ENCODE data around the gene ALOXE3.
A peak's percentile ranks its signal among the peaks of the same experiment; 100 is the strongest.

The ALOXE3 gene

GRCh38 chr17:8123695-8124349 is 5.5 kb upstream of the ALOXE3 start, which contains the start of gene HES7:
HES7 (minus strand) TSS chr17:8124106; CDS start chr17:8124084, 22 bp downstream.
- Histone ChIP-seq H3K27ac (peak within 1 kb of the TSS in 1 of 2 donors; percentile 76), H3K4me3 (peak within 1 kb of the TSS; percentile 92)
- no peak for DNase-seq (ENCODE audit: low spot score)
- no peak for TF ChIP-seq CTCF (IDR thresholded peaks at IDR 0.05)

- Histone ChIP-seq H3K4me3 (peak overlapping the region; percentile 92), H3K27ac (peak overlapping the region in 1 of 2 donors; percentile 76)
- TF ChIP-seq CTCF (IDR thresholded peaks at IDR 0.05), result no peak
- peak; percentile 79 for DNase-seq (ENCODE audit: low spot score)
Observed at GRCh38 chr17:8122924-8123694, 4.8 kb upstream of the ALOXE3 start.

DNA sequence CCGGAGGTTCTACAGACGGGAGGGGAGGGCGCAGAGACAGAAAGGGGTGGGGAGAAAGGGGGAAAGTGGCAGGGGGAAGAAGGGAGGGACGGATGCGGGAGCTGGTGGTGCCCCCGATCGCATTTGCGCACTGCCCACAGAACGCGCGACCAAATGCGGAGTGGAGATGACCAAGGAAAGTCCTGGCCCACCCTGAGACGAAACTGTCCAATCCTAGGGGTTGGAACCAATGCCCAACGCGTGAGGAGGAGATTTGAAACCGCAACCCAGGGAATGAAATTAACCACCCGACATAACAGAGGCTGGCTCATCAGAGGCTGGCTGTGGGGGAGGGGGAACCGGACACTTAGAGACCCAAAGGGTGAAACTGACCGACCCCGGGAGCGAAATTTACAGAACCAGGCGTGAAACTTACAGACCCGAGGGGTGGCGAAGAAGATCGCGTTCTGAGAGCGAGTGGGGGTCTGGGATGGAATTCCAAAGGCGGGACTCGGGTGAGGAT is 4.2 kb upstream of the ALOXE3 start:
- Histone ChIP-seq H3K27ac (peak overlapping the region; percentile 37 to 76), H3K4me3 (peak overlapping the region; percentile 92)
- no peak for DNase-seq (ENCODE audit: low spot score)
- TF ChIP-seq CTCF (IDR thresholded peaks at IDR 0.05), result no peak

DNA sequence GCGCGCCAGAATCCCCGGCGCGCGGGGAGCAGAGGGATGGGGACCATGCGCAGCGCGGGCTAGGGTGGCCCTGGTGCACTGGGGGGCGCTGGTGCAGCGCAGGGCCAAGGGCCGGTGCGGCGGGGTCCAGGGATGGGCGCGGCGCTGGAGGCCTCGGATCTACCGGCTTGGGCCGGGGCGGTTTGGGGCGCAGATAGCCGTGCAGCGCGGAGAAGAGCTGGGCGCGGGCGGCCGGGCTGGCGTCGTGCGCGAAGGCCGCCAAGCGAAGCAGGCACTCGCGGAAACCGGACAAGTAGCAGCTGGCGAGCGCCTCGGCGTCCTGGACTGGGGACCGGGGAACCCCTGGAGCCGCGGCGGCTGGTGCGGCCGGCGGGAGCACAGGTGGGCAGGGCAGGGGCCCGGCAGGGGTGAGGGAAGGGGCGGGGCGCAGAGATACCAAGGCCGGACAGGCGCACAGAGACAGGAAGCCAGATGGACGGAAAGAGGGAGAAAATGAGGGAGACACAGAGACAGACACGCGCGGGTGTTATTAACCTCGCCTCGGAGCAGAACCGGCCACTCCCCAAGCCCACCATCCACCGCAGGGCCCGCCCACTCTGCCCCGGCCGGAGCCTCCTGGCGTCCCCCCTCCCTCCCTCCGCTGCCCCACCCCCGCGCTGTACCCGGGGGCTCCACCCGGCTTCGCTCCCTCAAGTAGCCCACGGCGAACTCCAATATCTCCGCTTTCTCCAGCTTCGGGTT is 3.5 kb upstream of the ALOXE3 start:
- peak; percentile 27 for TF ChIP-seq CTCF (IDR thresholded peaks at IDR 0.05)
- Histone ChIP-seq H3K27ac (peak overlapping the region; percentile 37 to 76), H3K4me3 (peak overlapping the region; percentile 92)
- peak; percentile 80 for DNase-seq (ENCODE audit: low spot score)

DNA sequence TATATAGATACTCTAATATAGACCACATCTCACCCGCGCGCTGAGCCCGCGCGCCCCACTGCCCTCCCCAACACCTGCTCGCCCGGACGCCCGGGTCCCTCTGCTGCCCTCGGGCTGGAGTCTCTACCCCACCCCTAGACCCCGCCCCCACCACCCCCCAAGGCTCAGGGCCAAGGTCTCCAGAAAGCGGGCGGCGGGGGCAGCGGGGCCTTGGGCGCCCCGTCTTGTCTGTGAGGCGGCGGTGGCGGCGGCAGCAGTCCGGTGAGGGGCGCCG is 3.0 kb upstream of the ALOXE3 start:
- DNase-seq (ENCODE audit: low spot score), result no peak
- TF ChIP-seq CTCF (IDR thresholded peaks at IDR 0.05), result no peak
- Histone ChIP-seq H3K4me3 (peak overlapping the region; percentile 92), H3K27ac (peak overlapping the region in 1 of 2 donors; percentile 76)

DNA sequence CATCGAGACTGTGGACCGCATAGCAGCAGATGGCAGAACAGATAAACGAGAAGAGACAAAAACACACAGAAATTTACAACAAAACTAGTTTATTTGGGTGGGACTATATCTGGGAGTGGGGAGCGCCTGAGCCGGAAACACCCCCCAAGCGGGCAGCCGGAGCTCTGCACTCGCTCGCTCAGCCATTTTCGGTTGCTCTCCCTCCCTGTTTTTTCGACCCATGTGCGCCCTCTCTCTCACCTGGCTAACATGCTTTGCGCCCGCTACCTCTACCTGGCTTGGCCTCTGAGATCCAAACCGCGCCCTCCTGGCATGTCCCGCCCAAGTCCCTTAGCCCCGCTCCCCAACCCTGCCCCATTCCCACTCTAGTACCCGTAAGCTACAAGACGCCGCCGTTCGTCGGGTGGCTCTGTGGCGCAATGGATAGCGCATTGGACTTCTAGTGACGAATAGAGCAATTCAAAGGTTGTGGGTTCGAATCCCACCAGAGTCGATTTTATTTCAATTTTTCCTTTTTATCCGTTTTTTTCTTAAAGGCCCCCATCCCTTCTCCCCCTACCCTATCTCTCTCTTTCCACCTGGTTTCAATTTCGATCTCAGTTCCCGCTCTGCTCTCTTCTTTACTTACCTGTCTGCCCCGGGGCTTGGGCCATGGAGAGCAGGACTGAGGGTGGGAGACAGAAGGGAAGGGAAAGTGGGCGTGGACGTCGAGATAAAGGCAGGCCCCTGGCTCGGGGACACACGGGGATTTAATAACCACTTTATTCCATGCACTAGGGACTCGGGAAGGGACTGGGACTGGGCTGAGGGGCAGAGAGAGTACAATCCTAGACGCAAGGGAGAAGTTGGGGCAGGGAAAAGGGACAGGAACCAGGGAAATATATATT is 2.4 kb upstream of the ALOXE3 start:
- DNase-seq (ENCODE audit: low spot score), result peak; percentile 82
- Histone ChIP-seq H3K4me3 (peak overlapping the region; percentile 92), H3K27ac (peak overlapping the region in 1 of 2 donors; percentile 76)
- no peak for TF ChIP-seq CTCF (IDR thresholded peaks at IDR 0.05)

Data from coronary artery (tissue), 2 donors.